ENCODE results near the gene SYNDIG1. TPM values are rescaled to one million over a fixed set of nuclear protein-coding genes. Genes with fewer than 3 reads are reported as not detected.
A peak's percentile ranks its signal among the peaks of the same experiment; 100 is the strongest.

Gene SYNDIG1
- total RNA-seq, 1 experiment from 2014 or later, result 5.4 TPM

DNA sequence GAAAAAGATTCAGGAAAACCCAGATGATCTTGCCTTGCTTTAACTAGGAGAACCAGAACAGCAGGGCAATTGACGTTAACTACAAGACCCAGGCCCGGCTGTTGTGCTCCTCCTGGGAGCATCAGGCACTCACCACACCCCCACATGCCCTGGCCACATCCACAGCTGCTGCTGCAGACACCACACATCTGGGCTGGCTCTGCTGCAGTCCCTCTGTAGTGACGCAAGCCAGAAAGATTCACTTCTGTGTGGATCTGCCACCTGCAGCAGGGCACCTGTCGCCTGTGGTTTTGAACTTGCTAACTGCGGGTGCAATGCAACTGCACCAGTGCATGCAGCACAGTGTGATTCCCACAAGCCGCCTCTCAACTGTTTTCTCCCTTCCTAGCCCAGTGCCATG is 228.8 kb downstream of the SYNDIG1 start:
- no peak overlapping the region for H2AFZ ChIP-seq (ENCODE audit: low read length)
- H4K8ac ChIP-seq (replicated peaks; ENCODE audit: insufficient read length, low read depth, low read length), result no peak overlapping the region
- no peak overlapping the region for H3K14ac ChIP-seq (ENCODE audit: insufficient read depth, low read length)
- Mint-ChIP-seq H3K27ac (no peak overlapping the region), H3K9me3 (no peaks in the 10 kb centered on the region; a peak in 1 of 5 replicates), H3K4me1 (no peaks in the 10 kb centered on the region; a peak in 1 of 4 replicates), H3K27me3 (ENCODE audit: low read depth) (no peaks in the 10 kb centered on the region; the same call in 1 of the 2 replicates), H3K36me3 (ENCODE audit: insufficient read depth in 1 of 3, low read depth in 3 of 3) (no peaks in the 10 kb centered on the region), H3K4me3 (no peak overlapping the region)
- H3K4ac ChIP-seq (ENCODE audit: low read depth, low read length), result no peak overlapping the region
- no peak overlapping the region for H2BK15ac ChIP-seq (ENCODE audit: low read depth, low read length)
- no peak overlapping the region for H2AK5ac ChIP-seq (ENCODE audit: insufficient read length, low read length)
- H3K23ac ChIP-seq (ENCODE audit: insufficient read length, low read depth, low read length), result no peak overlapping the region
- H4K91ac ChIP-seq (ENCODE audit: insufficient read length, low read depth, low read length), result no peak overlapping the region
- H3T11ph ChIP-seq (ENCODE audit: low read length), result no peak overlapping the region
- no peak overlapping the region for H3K27ac ChIP-seq (ENCODE audit: insufficient read length, low read depth, low read length)
- no peaks in the 10 kb centered on the region for H3K9me3 ChIP-seq (ENCODE audit: control insufficient read depth, low read depth, low read length)
- no peak overlapping the region for H3K18ac ChIP-seq (ENCODE audit: insufficient read length, low read depth, low read length)
- H3K9ac ChIP-seq (ENCODE audit: extremely low read depth, insufficient read length, low read length), result no peak overlapping the region
- no peaks in the 10 kb centered on the region for H3K79me1 ChIP-seq (ENCODE audit: insufficient read depth, low read depth, low read length, poor library complexity, severe bottlenecking)
- no peak overlapping the region for H2BK5ac ChIP-seq (ENCODE audit: insufficient read length, low read length)
- no peaks in the 10 kb centered on the region for H4K20me1 ChIP-seq (ENCODE audit: control insufficient read depth, insufficient read depth, insufficient read length)
- no peaks in the 10 kb centered on the region for H3K23me2 ChIP-seq (ENCODE audit: insufficient read length, low read depth, low read length, poor library complexity, severe bottlenecking)
- no CpG with 5 or more reads among the region's 6 CpGs for WGBS (ENCODE audit: extremely low coverage, insufficient read length, low lambda C conversion rate)
- H3K56ac ChIP-seq (ENCODE audit: insufficient read length, low read depth, low read length), result no peak overlapping the region
- H4K5ac ChIP-seq (ENCODE audit: insufficient read length, low read depth, low read length), result no peak overlapping the region
- TF ChIP-seq, protein P1, sequence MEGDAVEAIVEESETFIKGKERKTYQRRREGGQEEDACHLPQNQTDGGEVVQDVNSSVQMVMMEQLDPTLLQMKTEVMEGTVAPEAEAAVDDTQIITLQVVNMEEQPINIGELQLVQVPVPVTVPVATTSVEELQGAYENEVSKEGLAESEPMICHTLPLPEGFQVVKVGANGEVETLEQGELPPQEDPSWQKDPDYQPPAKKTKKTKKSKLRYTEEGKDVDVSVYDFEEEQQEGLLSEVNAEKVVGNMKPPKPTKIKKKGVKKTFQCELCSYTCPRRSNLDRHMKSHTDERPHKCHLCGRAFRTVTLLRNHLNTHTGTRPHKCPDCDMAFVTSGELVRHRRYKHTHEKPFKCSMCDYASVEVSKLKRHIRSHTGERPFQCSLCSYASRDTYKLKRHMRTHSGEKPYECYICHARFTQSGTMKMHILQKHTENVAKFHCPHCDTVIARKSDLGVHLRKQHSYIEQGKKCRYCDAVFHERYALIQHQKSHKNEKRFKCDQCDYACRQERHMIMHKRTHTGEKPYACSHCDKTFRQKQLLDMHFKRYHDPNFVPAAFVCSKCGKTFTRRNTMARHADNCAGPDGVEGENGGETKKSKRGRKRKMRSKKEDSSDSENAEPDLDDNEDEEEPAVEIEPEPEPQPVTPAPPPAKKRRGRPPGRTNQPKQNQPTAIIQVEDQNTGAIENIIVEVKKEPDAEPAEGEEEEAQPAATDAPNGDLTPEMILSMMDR (conservative IDR thresholded peaks at IDR 0.05), result no peak
- no peak overlapping the region for H2BK20ac ChIP-seq (ENCODE audit: low read depth, low read length, poor library complexity, severe bottlenecking)
- H3K79me2 ChIP-seq (ENCODE audit: insufficient read depth, low read length), result no peaks in the 10 kb centered on the region
- H3K27me3 ChIP-seq (ENCODE audit: insufficient read depth, low read length), result no peaks in the 10 kb centered on the region
- no peak overlapping the region for H3K4me2 ChIP-seq (ENCODE audit: insufficient read depth, insufficient read length, low read length)
- no peak overlapping the region for H2BK12ac ChIP-seq (ENCODE audit: insufficient read length, low read depth, low read length)
- no peak overlapping the region for H2BK120ac ChIP-seq (ENCODE audit: low read depth, low read length, poor library complexity, severe bottlenecking)
- no peaks in the 10 kb centered on the region for H3K4me1 ChIP-seq (ENCODE audit: insufficient read depth, low read length)
- DNase-seq, result peak; percentile 17
